Central memory CD4-positive, alpha-beta T cell (primary cell): Measurements from ENCODE around the gene LUZP1.
"Not testable (repeated sequence)": the region's sequence is repeated elsewhere in the genome, so short reads cannot be mapped to it uniquely, and the experiment has no call there.

Experiments used
- DNase-seq: peaks from one replicate; pipeline ENCODE4 v3.0.0; 2022
- total RNA-seq, 3 experiments: gene quantifications; one replicate each; lab custom pipeline; 2026; lab: John Stamatoyannopoulos, UW

The LUZP1 gene
- 37.2 to 44.3 (median 41.2) reads per million in 3 experiments for total RNA-seq

DNA sequence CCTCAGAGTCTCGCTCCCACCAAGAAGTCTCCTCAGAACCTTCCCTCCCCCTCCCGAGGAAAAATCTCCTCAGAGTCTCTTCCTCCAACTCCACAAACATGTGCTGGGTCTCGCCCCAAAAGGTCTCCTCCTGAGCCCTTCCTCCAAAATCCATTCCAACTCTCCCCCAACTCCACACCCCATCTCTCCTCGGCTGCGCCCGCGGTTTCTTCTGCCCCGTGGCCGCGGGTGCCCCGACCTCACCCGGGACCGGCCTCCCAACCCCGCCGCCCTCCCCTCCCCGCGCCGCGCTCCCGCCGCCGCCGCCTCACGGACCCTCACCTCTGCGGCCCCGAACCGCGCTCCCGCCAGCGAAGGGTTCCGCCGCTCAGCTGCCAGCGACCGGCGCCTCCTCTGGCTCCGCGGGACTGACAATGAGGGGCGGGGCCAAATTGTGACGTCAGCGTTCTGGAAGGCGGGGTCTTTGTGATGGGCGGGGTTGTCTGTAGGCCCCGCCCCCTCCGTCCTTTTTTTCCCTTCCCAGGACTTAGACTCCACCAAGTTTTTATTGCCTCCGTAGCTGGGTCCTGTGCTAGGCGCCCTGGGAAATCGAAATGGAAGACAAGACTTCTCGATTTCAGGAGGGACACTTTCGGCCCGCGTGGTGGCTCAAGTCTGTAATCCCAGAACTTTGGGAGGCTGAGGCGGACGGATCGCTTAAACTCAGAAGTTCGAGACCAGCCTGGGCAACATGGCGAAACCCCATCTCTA is at the start of gene LUZP1:
Gene LUZP1 (minus strand): TSS at position 412 of the 750 bp plus-strand sequence.
- peak; percentile 79 for DNase-seq

DNA sequence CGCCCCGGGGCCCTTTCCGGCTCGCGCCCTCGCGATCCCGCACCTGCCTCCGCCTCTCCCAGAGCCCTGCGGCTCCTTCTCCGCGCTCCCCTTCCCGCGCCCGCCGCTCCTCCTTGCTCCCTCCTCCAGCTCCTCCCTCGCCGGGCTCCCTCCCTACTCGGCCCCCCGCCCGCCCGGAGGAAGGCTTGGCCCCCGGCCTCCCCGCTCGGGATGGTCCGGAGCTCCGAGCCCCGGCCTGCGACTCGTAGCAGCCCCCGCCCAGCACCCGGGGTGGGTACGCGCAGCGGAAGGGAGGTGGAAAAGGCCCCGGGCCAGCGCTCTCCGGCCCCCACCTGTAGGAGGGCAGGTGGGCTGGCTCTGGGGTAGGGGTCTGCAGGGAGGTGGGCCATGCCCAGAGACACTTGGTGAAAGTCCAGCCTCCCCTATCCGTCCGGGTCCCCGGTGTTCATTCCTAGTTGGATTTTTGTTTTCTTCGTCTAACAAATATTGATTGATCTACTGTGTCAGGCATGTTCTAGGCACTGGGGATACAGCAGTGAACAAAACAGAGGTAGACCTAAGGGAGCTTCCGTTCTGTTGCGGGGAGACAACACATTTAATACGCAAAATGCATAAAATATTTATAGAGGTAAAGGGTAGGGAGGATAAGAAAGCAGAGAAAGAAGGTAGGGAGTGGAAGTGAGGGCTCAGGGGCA is 48.9 kb upstream of the LUZP1 start, which contains the start of gene HTR1D:
Gene HTR1D (minus strand): TSS at position 82 of the 695 bp plus-strand sequence. CDS start 23,283 bp downstream, outside the sequence.
- no peak for DNase-seq

DNA sequence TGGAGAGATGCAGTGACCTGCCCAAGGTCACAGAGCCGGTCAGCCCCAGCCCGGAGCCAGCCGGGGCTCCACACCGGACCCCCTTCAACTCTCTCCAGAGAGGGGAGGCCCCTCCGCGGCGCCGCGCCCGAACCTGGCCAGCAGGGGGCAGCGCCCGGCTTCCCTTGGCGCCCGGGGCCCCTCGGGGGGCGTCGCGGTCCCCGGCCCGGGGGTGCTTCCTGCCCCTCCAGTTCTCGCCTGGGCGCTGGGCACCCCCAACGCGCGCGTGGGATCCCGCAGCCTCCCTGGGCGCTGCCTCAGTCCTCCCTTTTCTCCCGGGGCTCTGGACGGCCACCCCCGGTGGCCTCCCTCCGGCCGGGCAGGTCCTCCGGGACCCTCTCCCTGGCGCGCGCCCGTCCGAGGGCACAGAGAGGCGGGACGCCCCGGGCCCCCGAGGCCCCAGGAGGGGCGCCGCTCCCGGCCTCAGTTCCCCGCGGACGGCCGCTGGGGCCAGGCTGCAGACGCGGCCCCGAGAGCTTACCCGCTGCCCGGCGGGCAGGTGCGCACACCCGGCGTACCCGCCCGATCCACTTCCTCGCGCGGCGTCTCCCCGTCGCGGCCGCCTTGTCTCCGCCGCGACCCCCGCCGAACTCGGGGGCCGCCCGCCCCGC is 48.2 kb upstream of the LUZP1 start:
- no peak for DNase-seq

DNA sequence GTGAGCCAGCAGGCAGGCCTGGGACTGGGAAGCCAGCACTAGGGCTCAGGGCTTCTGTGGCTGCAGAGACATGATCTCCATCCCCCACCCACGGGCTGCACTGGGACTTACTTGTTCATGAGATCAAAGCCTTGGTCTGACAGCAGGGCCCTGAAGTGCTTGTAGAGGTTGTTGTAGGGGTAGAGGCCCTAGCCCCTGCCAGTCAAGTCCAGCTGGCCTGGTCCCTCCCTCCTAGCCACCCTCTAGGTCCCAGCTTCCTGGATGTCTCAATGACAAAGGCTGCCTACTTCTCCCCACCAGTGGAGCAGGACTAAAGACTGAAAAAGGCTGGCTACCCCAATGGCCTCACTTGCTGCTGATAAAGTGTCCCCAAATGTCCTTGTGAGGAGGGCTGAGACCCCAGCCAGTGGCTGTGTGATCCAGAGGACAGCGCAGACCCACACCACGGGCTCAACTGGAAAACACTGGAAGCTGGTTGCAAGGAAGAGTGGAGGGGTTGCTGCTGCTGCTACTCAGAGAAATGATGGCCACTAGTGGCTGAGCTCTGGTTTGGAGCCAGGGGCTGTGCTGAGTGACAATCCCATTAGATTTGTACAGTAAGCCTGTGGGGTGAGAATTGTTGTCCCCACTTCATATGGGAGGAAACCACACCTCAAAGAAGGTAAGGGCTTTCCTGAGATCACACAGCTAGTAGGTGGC is 47.2 kb upstream of the LUZP1 start:
- no peak for DNase-seq

DNA sequence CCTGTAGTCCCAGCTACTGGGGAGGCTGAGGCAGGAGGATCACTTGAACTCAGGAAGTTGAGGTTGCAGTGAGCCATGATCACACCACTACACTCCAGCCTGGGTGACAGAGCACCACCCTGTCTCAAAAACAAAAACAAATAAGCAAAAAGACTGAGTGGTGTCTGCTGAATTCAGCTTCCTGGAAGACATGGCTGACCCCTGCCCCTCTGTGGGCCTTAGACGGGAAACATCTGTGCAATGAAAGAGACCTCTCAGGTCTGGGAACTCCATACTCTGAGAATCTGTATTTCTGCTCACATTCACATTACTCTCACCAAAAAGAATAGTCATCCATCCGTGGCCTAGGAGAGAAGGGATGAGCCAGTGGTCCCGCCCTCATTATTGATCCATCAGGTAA is 46.6 kb upstream of the LUZP1 start:
- DNase-seq = no peak

DNA sequence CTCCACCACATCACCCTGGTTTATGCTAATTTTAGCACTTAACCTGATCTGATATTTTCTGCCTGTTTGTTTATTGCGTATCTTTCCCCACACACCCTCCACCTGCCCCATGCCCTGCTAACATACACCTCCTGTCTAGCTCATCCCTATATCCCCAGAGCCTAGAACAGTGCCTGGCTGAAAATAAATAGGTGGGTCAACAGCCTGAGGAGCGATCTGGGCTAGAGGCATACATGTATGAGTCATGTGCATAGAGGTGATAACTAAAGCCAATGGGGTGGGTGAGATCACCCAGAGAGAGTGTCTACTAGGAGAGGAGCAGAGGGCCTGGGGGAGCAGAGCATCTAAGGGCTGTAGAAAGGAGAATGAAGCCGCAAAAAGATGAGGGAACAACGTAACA is 46.0 kb upstream of the LUZP1 start:
- no peak for DNase-seq

DNA sequence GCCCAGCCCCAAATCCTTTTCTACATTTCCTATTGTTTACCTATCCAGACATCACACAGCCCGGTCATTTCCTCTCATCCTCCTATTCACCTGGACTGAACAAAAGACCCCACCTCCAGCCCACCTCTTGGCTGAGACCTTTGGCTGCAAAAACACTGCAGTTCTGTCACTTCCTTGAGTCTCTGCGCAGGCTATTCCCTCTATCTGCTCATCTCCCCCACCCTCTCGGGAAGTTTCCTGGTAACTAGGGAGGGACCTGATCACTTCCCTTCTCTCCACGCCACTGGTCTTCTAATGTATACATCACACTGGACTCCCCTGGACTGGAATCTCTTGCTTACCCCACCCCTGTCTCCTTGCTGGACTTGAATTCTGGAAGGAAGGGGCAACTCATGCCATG is 43.3 kb upstream of the LUZP1 start:
- no peak for DNase-seq

DNA sequence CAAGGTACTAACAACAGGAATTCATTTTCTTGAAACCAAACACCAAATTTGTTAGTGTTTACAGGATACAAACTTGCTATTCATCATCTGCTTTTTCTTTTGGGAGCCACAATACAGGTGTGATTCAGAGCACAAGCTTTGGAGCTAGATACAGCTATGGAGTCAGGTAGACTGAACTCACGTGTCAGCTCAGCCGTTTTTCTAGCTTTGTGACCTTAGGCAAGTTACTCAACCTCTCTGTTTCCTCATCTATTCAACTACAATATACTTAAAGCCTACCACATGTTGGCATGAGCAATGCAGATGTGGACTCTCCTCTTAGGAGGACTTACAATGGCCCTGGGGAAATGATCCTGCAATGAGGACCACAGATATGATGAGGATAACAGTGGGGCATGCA is 42.3 kb upstream of the LUZP1 start:
- DNase-seq = no peak

DNA sequence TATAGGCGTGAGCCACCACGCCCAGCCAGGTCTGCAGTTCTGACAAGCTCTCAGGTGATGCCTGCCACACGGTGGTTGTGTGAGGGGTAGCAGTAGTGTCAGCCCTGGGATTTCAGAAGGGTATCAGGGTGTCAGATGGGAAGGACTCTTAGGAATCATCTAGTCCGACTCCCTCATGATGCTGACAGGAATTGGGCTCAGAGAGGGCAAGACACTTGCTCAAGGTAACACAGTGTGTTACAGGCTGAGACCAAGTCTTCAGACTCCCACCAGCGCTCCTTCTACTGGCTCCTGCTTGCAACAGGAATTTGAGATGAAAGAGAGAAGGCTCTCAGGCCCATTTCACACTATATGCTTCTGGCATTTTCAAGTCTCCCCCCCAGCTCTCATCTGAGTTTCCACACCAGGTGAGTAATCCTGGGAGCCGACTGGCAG is 41.7 kb upstream of the LUZP1 start:
- no peak for DNase-seq

DNA sequence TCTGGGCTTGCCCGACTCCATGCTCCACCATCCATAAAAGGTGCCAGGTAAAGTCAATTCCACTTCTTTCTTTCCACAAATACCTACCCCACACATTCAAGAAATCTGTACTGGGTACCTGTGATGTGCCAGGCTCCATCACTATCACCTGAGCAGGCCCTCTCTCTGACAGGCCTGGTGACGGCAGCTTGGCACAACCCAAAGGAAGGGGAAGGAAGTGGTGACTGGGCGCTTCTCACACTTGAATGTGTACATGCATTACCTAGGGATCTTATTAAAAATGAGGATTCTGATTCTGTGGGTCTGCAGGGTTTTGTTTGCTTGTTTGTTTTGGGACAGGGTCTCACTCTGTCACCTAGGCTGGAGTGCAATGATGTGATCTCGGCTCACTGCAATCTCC is 41.1 kb upstream of the LUZP1 start:
- no peak for DNase-seq

DNA sequence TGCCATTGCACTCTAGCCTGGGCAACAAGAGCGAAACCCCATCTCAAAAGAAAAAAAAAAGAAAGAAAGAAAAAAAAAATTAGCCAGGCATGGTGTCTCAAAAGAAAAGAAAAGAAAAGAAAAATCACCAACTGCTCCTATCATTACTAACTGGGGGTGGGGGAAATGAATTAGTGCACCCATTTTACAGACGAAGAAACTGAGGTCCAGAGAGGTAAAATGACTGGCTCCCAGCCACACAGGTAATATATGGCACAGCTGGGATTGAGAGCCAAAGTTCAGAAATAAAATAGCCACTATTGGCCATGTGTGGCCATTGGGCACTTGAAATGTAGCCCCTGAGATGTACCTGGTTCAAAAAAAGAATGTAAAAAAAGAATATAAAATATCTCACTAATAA is 39.9 kb upstream of the LUZP1 start:
- no peak for DNase-seq

DNA sequence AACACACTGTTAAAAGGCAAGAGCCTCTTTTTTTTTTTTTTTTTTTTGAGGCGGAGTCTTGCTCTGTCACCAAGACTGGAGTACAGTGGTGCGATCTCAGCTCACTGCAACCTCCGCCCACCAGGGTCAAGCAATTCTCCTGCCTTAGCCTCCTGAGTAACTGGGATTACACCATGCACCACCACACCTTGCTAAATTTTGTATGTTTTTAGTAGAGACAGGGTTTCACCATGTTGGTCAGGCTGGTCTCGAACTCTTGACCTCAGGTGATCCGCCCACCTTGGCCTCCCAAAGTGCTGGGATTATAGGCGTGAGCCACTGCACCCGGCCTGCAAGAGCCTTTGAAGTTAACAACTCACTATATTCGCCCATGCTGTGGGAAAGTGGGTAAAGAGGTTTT is 39.1 kb upstream of the LUZP1 start:
- not testable (repeated sequence) for DNase-seq

DNA sequence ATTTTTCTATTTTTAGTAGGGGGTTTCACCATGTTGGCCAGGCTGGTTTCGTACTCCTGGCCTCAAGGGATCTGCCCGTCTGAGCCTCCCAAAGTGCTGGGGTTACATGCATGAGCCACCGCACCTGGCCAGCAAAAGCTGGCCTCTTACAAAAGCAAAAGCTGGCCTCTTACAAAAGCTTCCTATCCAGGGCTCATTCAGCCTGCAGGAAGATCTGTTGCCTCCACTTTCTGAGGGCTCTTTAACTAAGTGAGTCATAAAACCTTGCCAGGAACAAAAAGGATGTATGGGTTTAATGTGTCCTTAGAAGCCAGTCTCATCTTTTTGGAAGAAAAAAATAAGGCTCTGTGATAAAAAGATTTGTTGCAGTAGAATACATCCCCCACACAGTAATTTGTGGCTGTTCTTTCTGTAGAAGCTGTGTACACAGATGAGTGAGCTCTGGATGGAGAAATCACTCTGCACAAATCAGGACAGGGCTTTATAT is 33.6 kb upstream of the LUZP1 start:
- DNase-seq = no peak

DNA sequence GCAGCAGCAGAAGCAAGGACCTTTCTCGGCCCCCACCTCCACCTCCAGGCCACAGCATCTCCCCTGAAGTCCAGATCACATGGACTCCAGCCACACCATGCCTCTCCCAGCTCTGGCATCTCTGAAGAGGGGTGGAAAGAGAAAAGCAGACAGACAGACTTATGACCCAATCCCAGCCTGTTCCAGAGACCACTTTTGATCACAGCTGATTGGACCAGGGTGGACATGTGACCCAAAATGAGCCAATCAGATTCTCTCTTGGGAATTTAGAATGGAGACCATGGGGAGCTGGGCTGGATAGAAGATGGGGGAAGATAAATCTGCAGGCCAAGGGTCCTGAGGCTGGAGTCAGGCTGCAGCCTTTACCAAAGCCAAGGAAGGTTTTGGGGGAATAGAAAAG is 32.2 kb upstream of the LUZP1 start:
- no peak for DNase-seq

DNA sequence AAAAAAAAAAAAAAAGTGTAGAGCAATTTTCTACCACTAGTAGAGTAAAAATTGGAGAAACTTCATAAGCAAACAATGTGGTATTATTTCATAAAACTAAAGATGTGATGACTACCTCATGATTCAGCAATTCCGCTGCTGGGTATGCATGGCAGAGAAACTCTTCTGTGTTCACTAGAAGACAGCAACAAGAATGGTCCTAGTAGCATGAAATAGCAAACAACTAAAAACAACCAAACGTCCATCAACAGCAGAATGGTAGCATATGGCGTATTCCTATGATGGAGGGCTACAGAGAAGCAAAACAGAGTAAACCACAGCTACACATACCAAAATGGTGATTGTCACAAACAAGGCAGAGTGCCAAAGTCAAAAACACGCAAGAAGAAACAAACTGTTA is 29.7 kb upstream of the LUZP1 start:
- no peak for DNase-seq

DNA sequence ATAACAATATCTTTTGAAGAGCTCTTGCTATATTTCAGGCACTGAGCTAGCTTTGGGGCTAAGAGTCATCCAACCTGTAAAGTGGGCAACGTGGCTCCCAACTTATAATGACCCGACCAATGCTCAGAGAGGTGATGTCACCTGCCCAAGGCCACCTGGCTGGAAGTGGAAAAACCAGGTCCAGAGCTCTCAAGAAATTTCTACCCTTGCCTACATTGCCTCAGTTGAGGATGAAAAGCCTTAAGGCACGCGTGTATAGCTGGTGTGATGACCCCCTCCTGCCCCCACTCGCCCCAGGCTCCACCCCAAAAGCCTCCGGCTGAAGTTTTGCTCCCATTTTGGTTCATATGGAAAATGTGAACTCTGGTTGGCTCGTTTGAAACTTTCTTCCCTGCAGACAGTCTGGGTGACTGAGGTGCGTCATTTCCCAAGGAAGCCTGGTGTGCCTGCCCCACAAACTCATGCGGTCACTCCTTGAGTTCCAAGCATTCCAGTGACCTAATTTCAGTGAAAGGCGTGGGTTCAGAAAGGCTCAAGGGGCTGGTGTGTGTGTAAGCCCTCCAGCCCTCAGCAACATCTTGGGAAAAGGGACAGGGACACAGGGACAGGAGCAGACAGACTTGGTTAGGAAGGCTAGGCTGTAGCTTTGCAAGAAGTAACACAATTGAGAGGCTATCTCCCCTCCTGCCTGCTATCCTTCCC is 28.1 kb upstream of the LUZP1 start:
- no peak for DNase-seq

DNA sequence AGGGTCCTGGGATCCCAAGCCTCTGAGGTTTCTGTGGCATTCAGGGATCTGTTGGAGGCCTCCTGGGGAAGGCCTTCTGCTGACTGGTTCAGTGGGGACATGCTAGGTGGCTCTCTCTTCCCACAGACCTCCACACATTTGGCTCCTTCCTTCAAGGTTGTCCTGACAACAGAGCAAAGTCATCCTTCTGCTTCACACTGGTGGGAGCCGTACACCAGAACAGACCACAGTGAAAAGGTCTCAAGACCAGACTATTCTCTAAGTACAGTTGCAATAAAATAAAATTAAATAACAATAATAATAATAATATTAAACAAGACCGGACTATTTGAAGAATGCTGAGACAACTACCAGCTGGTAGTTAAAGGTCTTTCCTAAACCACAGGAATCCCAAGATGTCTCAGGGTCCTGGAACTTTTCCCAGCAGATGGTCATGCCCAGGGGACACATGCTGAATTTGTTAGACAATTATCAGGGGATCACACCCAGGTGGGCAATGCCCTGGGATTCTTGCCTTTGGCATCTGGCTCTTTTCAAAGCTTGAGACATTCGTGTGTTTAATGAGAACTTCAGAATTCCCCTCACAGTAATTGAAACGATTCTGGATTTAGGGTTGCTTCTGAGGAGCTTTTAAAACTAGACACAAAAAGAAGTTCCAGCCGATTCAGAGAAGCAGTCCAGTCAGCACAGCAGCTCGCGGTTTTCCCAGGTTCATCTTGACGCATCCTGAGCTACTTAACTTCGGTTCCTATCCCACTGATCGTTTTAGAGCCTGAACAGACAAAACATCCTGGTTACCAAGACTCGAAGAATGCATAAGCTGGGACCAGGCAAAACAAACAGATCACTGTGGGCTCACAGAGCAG is 25.7 kb upstream of the LUZP1 start:
- DNase-seq = no peak

DNA sequence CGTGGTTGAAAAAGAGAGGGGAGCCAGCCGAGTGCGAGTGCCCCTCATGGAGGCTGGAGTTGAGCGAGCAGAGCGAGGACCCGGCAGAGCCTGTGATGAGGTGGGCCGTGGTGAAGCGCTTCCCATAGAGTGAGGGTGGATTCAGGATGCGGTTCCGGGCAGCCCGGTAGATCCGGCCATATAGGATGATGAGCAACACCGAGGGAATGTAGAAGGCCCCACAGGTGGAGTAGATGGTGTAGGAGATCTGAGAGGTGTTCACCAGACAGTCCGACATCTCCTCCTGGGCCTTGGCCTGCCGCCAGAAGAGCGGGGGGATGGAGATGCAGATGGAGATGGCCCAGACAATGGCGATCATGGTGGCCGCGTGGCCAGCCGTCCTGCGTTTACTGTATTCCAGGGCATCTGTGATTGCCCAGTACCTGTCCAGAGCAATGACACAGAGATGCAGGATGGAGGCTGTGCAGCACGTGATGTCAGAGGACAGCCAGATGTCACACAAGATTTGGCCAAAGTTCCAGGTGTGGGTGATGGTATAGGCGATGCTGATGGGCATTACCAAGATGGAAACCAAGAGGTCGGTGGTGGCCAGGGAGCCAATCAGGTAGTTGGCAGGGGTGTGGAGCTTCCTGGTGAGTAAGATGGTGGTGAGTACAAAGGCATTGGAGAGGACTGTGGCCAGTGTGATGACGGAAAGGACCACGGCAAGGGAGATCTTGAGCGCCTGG is 24.9 kb upstream of the LUZP1 start:
- DNase-seq = no peak

DNA sequence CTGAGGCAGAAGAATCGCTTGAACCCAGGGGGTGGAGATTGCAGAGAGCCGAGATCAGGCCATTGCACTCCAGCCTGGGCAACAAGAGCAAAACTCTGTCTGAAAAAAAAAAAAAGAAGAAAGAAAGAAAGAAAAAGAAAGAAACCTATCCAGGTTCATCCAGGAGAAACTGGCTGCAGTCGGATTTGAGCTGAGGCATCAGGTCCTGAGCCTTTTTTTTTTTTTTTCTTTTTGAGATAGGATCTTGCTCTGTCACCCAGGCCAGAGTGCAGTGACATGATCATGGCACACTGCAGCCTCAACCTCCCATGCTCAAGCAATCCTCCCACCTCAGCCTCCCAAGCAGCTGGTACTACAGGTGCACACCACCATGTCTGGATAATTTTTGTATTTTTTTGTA is 22.5 kb upstream of the LUZP1 start:
- no peak for DNase-seq

DNA sequence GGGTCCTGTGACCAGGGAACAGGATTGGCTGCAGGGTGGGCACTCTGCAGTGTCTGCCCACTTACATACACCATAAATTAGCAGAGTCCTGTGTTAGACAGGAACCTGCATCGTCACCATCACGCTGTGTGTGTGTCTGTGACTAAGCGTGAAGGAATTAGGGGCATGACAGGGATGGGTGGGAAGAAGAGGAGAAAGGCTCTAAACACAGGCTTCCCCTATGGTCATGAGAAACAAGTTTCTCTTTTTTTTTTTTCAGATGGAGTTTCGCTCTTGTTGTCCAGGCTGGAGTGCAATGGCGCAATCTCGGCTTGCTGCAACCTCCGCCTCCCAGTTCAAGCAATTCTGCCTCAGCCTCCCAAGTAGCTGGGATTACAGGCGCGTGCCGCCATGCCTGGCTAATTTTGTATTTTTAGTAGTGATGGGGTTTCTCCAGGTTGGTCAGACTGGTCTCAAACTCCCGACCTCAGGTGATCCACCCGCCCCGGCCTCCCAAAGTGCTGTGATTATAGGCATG is 20.3 kb upstream of the LUZP1 start:
- DNase-seq = not testable (repeated sequence)
